Measurements from ENCODE around the gene NPHP3.

NPHP3 gene

DNA sequence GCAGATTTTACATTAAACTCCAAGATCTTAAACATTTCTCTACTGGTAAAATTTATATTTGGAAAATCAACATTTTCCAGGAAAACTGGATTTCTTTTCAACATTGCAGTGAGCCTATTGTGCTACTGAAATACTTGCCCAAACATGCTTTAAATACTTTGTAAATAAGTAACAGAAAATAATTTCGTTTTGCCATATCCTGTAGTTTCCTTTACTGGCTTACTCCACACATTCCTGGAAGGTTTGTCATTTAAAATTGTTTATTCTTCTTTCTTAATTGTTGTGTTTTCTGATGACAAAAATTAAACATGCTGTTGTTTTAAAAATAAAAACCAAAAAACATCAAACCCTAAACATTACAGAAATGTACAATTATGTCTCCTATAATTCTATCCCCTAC is 84.6 kb downstream of the NPHP3 start (continued):
- no peak for TF ChIP-seq TSHZ1 (tag by site-specific recombination; IDR thresholded peaks at IDR 0.05; ENCODE audit: borderline replicate concordance)
- TF ChIP-seq ZNF350 (tag by site-specific recombination; IDR thresholded peaks at IDR 0.05), result no peak
- no peak for TF ChIP-seq HOXD13 (CRISPR knock-in tag; IDR thresholded peaks at IDR 0.05; ENCODE audit: borderline replicate concordance)
- no peak for TF ChIP-seq ZNF148 (tag by site-specific recombination; IDR thresholded peaks at IDR 0.05; ENCODE audit: borderline replicate concordance)
- TF ChIP-seq, protein P1, sequence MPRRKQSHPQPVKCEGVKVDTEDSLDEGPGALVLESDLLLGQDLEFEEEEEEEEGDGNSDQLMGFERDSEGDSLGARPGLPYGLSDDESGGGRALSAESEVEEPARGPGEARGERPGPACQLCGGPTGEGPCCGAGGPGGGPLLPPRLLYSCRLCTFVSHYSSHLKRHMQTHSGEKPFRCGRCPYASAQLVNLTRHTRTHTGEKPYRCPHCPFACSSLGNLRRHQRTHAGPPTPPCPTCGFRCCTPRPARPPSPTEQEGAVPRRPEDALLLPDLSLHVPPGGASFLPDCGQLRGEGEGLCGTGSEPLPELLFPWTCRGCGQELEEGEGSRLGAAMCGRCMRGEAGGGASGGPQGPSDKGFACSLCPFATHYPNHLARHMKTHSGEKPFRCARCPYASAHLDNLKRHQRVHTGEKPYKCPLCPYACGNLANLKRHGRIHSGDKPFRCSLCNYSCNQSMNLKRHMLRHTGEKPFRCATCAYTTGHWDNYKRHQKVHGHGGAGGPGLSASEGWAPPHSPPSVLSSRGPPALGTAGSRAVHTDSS (tag by site-specific recombination; IDR thresholded peaks at IDR 0.05), result no peak
- TF ChIP-seq ZNF707 (tag by site-specific recombination; IDR thresholded peaks at IDR 0.05), result no peak
- TF ChIP-seq ZNF473 (tag by site-specific recombination; IDR thresholded peaks at IDR 0.05), result no peak
- no peak for TF ChIP-seq ZNF239 (tag by site-specific recombination; IDR thresholded peaks at IDR 0.05)
- no peak for TF ChIP-seq ZNF155 (tag by site-specific recombination; IDR thresholded peaks at IDR 0.05)
- no peak for TF ChIP-seq ZNF324 (tag by site-specific recombination; IDR thresholded peaks at IDR 0.05)

GRCh38 chr3:132635052-132635451 is 87.2 kb downstream of the NPHP3 start:
- H3K9me3 ChIP-seq (ENCODE audit: control insufficient read depth, insufficient read depth, low read depth, low read length), result no peaks in the 10 kb centered on the region

More at GRCh38 chr3:132635052-132635451, 87.2 kb downstream of the NPHP3 start:
- TF ChIP-seq ZSCAN30 (tag by site-specific recombination; IDR thresholded peaks at IDR 0.05) (no peak), ZNF549 (tag by site-specific recombination; IDR thresholded peaks at IDR 0.05) (no peak), GLIS1 (tag by site-specific recombination; IDR thresholded peaks at IDR 0.05) (no peak)
- POLR2A ChIA-PET, result no interaction called here
- CTCF ChIA-PET, result no interaction called here
- Histone ChIP-seq H3K36me3 (ENCODE audit: control insufficient read depth in 2 of 2, insufficient read depth in 1 of 2, low read length in 2 of 2) (peaks cover 0 to 22% of the 10 kb centered on the region in 2 experiments), H3K4me3 (ENCODE audit: low read depth, low read length) (no peak overlapping the region), H3K4me1 (ENCODE audit: control insufficient read depth, insufficient read depth, low read length) (no peaks in the 10 kb centered on the region), H3K27ac (ENCODE audit: extremely low read depth, low read depth, low read length) (no peak overlapping the region)
